ENCODE data around the gene STYXL2.

Gene STYXL2

DNA sequence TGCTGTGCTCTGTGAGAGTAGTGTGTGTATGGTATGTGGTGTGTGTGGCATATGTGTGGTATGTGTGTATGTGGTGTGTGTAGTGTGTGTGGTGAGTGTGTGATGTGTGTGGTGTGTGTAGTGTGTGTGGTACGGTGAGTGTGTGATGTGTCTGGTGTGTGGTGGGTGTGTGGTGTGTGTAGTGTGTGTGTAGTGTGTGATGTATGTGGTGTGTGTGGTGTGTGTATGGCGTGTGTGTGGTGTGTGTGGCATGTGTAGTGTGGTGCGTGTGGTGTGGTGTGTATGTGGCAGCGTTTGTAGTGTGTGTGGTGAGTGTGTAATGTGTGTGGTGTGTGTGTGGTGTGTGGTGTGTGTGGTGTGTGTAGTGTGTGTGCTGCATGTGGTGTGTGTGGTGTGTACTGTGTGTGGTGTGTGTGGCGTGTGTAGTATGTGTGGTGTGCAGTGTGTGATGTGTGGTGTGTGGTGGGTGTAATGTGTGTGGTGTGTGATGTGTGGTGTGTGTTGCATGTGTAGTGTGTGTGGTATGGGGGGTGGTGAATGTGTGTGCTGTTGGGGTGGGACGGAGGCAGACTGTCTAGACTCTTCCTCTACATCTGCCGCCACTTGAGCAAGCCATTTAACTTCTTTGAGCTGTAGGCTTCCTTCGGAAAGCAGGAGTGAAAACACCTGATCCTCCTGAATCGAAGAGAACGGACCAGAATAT lies 37.2 kb upstream of the STYXL2 start:
- Histone ChIP-seq H3K27me3 (no peaks in the 10 kb centered on the region), H3K9me3 (no peaks in the 10 kb centered on the region), H3K4me1 (ENCODE audit: control insufficient read depth in 1 of 2, insufficient read depth in 1 of 2, low read depth in 1 of 2, low read length in 1 of 2) (peaks cover 0 to 4% of the 10 kb centered on the region in 2 experiments), H3K27ac (no peak overlapping the region), H3K4me3 (ENCODE audit: low read depth in 1 of 2, low read length in 1 of 2) (no peak overlapping the region), H3K36me3 (no peaks in the 10 kb centered on the region)
- TF ChIP-seq, protein P1, sequence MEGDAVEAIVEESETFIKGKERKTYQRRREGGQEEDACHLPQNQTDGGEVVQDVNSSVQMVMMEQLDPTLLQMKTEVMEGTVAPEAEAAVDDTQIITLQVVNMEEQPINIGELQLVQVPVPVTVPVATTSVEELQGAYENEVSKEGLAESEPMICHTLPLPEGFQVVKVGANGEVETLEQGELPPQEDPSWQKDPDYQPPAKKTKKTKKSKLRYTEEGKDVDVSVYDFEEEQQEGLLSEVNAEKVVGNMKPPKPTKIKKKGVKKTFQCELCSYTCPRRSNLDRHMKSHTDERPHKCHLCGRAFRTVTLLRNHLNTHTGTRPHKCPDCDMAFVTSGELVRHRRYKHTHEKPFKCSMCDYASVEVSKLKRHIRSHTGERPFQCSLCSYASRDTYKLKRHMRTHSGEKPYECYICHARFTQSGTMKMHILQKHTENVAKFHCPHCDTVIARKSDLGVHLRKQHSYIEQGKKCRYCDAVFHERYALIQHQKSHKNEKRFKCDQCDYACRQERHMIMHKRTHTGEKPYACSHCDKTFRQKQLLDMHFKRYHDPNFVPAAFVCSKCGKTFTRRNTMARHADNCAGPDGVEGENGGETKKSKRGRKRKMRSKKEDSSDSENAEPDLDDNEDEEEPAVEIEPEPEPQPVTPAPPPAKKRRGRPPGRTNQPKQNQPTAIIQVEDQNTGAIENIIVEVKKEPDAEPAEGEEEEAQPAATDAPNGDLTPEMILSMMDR (IDR thresholded peaks at IDR 0.05): no peak

DNA sequence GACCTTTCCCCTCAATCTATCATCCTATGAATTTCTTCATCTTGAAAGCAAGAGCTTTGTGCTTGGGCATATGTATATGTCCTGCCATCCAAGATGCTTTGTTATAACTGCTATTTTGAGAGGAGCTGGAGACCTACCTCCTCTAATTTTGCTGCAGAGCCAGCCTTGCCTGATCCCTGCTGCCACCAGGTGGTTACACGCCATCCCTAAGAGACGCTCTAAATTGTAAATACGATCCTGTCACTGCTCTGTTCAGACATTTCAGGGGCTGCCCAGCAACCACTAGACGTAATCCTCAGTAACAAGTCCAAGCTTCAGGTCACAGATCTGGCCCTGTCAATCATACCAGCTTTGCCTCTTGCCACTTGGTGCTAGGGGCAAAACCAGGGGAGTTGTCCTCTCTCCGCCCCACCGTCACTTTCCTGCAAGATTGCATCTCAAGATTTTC lies 36.6 kb upstream of the STYXL2 start:
- H3K27ac ChIP-seq: no peak overlapping the region
- H3K4me3 ChIP-seq (ENCODE audit: low read depth in 1 of 2, low read length in 1 of 2): no peak overlapping the region
- no peaks in the 10 kb centered on the region for H3K9me3 ChIP-seq
- H3K4me1 ChIP-seq (ENCODE audit: control insufficient read depth in 1 of 2, insufficient read depth in 1 of 2, low read depth in 1 of 2, low read length in 1 of 2): peaks cover 0 to 4% of the 10 kb centered on the region in 2 experiments
- H3K36me3 ChIP-seq: no peaks in the 10 kb centered on the region
- no peaks in the 10 kb centered on the region for H3K27me3 ChIP-seq
- TF ChIP-seq, protein P1 (IDR thresholded peaks at IDR 0.05): no peak

DNA sequence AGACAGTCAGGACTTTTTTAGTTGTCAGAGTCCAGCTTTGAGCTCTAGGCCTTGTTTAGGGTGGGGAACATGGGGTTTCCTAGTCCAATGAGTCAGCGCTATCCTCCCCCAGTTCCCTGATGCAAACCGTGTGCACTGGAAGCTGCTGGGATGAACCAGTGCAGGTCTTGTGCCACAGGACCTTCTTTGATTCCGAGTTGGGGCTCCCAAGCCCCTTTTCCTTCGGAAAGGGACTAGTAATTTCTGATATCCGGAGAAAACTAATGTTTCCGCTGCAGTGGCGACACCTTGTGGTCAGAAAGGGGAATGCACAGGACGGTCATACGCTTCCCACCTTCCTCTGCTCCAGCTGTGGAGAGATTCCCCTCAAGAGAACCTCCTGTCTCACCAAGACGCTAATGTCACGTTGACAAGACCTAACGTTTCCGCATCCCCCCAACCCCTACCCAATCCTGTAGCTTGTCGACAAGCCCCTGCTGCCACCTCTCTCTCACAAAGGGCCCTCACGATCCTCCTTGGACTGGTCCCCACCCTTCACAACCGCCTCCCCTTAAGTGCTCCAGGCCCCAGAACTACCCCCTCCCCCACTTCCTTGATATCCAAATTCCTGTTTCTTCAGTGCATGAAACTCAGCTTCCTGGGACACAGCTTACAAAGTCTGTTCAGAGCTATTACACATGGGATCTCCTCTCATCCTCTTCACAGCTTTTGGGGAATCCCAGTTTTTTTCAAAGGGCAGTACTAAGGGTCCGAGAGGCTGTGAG lies 34.6 kb upstream of the STYXL2 start:
- Histone ChIP-seq H3K27ac (no peak overlapping the region), H3K9me3 (no peaks in the 10 kb centered on the region), H3K4me3 (ENCODE audit: low read depth in 1 of 2, low read length in 1 of 2) (no peak overlapping the region), H3K4me1 (ENCODE audit: control insufficient read depth in 1 of 2, insufficient read depth in 1 of 2, low read depth in 1 of 2, low read length in 1 of 2) (peaks cover 0 to 4% of the 10 kb centered on the region in 2 experiments), H3K36me3 (no peaks in the 10 kb centered on the region), H3K27me3 (no peaks in the 10 kb centered on the region)
- TF ChIP-seq, protein P1 (IDR thresholded peaks at IDR 0.05): peak; percentile 87

DNA sequence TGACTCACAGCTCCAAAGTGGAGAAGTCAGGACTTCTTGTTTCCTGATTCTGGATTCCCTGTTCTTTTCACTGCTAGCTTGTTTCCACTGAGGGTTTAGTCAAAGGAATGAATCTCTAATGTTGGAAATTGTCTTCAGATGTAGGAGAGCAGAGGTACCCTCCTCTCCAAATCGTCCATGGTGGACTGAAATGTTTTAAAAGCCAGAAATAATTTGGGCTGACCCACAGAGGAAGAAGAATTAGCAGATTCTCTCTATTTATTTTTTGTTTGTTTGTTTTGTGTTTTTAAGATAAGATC lies 34.1 kb upstream of the STYXL2 start:
- TF ChIP-seq, protein P1 (IDR thresholded peaks at IDR 0.05): no peak

DNA sequence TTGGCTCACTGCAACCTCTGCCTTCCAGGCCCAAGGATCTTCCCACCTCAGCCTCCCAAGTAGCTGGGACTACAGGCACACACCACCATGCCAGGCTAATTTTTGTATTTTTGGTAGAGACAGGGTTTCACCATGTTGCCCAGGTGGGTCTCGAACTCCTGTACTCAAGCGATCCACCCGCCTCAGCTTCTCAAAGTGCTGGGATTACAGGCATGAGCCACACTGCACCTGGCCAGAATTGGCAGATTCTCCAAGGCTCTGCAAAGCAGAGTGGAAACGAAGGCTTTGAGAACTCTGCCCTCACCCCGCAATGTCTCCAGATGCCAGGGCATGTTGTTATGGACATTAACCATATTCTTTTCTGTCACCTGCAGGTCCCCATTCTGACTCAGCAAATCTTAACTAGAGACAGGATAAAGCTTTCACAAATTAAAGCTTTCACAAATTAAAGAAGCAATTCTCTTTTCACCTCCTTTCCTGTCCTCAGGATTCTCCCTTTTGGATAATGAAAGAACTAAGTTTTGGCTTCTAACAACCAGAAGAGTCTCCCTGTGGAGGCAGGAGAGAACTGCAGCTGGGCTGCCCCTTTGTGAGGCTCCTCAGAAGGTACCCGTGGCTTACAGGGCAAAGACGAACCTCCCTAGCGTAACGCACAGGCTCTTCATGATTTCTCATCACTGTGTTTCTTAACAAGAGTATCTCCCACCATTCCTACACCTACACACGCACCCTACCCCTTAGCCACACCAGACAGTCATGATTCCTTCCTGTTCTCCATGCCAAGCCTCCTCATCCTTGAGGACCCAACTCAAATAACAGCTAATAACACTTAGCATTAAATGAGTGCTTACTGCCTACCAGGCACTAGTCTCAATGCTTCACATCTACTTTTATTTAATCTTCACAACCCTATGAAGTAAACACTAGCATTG lies 33.5 kb upstream of the STYXL2 start:
- H3K4me1 ChIP-seq (ENCODE audit: control insufficient read depth in 1 of 2, insufficient read depth in 1 of 2, low read depth in 1 of 2, low read length in 1 of 2): peaks cover 0 to 4% of the 10 kb centered on the region in 2 experiments
- H3K9me3 ChIP-seq: no peaks in the 10 kb centered on the region
- TF ChIP-seq, protein P1 (IDR thresholded peaks at IDR 0.05): no peak
- H3K4me3 ChIP-seq (ENCODE audit: low read depth in 1 of 2, low read length in 1 of 2): no peak overlapping the region
- no peaks in the 10 kb centered on the region for H3K27me3 ChIP-seq
- H3K27ac ChIP-seq: no peak overlapping the region
- no peaks in the 10 kb centered on the region for H3K36me3 ChIP-seq

More for the DNA sequence above, 34.1 kb upstream of the STYXL2 start:
- peaks cover 0 to 4% of the 10 kb centered on the region in 2 experiments for H3K4me1 ChIP-seq (ENCODE audit: control insufficient read depth in 1 of 2, insufficient read depth in 1 of 2, low read depth in 1 of 2, low read length in 1 of 2)
- no peaks in the 10 kb centered on the region for H3K9me3 ChIP-seq
- no peaks in the 10 kb centered on the region for H3K27me3 ChIP-seq
- H3K27ac ChIP-seq: no peak overlapping the region
- H3K4me3 ChIP-seq (ENCODE audit: low read depth in 1 of 2, low read length in 1 of 2): no peak overlapping the region
- no peaks in the 10 kb centered on the region for H3K36me3 ChIP-seq

Measured in neutrophil (primary cell).